Testis (tissue), 2 donors: ENCODE data around the gene UCHL5.

Experiments used
- POLR2A ChIP-seq: fragments of 450-650 bp; IDR thresholded peaks from one replicate; pipeline ENCODE4 v1.6.1; 2017; ENCODE audit warnings: antibody characterized with exemption, mild to moderate bottlenecking, moderate library complexity
- TF ChIP-seq, protein P1 (sequence below), 3 experiments: fragments of 450-650 bp in 2 of 3; fragments of 200-600 bp in 1 of 3; sonication (generic) in 1 of 3; IDR thresholded peaks; one replicate each; pipeline ENCODE4 v1.5.1; 2016 to 2019; ENCODE audit warnings: antibody characterized with exemption in 3 of 3, mild to moderate bottlenecking in 2 of 3, moderate library complexity in 1 of 3

DNA sequence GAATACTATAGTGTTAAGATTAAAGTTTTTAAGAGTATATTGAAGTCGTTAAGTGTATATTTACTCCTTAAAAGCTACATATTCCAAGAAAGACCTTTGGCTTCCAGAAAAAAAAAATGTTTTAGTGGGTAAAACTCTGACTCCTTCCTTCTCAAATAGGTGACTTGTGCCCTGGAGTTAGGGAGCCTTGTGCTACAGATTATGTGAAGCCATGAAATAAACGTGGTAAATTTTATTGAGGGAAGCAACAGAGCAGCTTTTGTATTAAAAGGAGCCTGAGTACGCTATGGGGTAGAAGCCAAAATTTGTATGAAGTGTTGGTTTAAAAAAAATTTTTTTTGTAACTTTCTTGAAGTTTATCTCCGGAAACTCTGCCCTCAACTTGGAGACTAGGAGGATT, 1.2 kb upstream of the UCHL5 start:
- TF ChIP-seq, protein P1, sequence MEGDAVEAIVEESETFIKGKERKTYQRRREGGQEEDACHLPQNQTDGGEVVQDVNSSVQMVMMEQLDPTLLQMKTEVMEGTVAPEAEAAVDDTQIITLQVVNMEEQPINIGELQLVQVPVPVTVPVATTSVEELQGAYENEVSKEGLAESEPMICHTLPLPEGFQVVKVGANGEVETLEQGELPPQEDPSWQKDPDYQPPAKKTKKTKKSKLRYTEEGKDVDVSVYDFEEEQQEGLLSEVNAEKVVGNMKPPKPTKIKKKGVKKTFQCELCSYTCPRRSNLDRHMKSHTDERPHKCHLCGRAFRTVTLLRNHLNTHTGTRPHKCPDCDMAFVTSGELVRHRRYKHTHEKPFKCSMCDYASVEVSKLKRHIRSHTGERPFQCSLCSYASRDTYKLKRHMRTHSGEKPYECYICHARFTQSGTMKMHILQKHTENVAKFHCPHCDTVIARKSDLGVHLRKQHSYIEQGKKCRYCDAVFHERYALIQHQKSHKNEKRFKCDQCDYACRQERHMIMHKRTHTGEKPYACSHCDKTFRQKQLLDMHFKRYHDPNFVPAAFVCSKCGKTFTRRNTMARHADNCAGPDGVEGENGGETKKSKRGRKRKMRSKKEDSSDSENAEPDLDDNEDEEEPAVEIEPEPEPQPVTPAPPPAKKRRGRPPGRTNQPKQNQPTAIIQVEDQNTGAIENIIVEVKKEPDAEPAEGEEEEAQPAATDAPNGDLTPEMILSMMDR (IDR thresholded peaks at IDR 0.05), result no peak
- no peak for TF ChIP-seq POLR2A
